K562 (cell line): ENCODE data around the gene PSMD11.

Experiments
- CBX5 ChIP-seq: IDR thresholded peaks from 2 replicates; pipeline ENCODE4 v1.6.1; 2014; ENCODE audit warnings: low read depth, borderline replicate concordance
- CUX1 ChIP-seq: fragments of 200-800 bp; sonication (Bioruptor generic); IDR thresholded peaks from 2 replicates; pipeline ENCODE4 v1.6.1; 2016; ENCODE audit warnings: missing genetic modification characterization, missing compliant biosample characterization
- MTA3 ChIP-seq: fragments of 450-650 bp; formaldehyde crosslinking; IDR thresholded peaks from 2 replicates; pipeline ENCODE4 v1.6.1; 2017; ENCODE audit warnings: mild to moderate bottlenecking, borderline replicate concordance
- NCOA1 ChIP-seq: fragments of 450-650 bp; IDR thresholded peaks from 2 replicates; pipeline ENCODE4 v1.6.1; 2016; ENCODE audit warnings: low read depth
- PRDM10 ChIP-seq: fragments of 450-650 bp; IDR thresholded peaks from 2 replicates; pipeline ENCODE4 v1.6.1; 2018; ENCODE audit not compliant: partially characterized antibody
- RCOR1 ChIP-seq, 2 experiments: IDR thresholded peaks; 2 replicates each; pipeline ENCODE4 v1.6.1; 2012; ENCODE audit warnings: low read depth in 2 of 2, low read length in 2 of 2, borderline replicate concordance in 1 of 2, improper control_type of control experiment in 1 of 2
- SP1 ChIP-seq: sonication (generic); formaldehyde crosslinking; IDR thresholded peaks from 2 replicates; pipeline ENCODE4 v1.8.1; 2022; ENCODE audit warnings: mild to moderate bottlenecking, missing genetic modification reagents
- TF ChIP-seq, protein P1 (sequence below): IDR thresholded peaks from 2 replicates; pipeline ENCODE4 v1.6.1; 2016; ENCODE audit warnings: missing genetic modification characterization, missing compliant biosample characterization
- TF ChIP-seq, protein P2 (sequence below), 3 experiments: IDR thresholded peaks in 2 of 3; conservative IDR thresholded peaks in 1 of 3; 2 replicates each; pipeline ENCODE4 v1.5.1; 2011 to 2012; ENCODE audit warnings: low read length in 3 of 3, mild to moderate bottlenecking in 3 of 3, control low read depth in 2 of 3, improper control_type of control experiment in 1 of 3, inconsistent platforms in 1 of 3, low read depth in 1 of 3, mixed read lengths in 1 of 3, moderate library complexity in 1 of 3; ENCODE audit not compliant: insufficient read depth in 2 of 3

GRCh38 chr17:32464374-32464773, 20.1 kb downstream of the PSMD11 start:
- TF ChIP-seq, protein P1, sequence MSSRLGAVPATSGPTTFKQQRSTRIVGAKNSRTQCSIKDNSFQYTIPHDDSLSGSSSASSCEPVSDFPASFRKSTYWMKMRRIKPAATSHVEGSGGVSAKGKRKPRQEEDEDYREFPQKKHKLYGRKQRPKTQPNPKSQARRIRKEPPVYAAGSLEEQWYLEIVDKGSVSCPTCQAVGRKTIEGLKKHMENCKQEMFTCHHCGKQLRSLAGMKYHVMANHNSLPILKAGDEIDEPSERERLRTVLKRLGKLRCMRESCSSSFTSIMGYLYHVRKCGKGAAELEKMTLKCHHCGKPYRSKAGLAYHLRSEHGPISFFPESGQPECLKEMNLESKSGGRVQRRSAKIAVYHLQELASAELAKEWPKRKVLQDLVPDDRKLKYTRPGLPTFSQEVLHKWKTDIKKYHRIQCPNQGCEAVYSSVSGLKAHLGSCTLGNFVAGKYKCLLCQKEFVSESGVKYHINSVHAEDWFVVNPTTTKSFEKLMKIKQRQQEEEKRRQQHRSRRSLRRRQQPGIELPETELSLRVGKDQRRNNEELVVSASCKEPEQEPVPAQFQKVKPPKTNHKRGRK (tag) = no peak
- TF ChIP-seq CUX1 (CRISPR knock-in tag) (no peak), SP1 (CRISPR knock-in tag) (no peak), MTA3 (no peak), RCOR1 (IDR thresholded peaks at IDR 0.05; ENCODE audit: borderline replicate concordance in 1 of 2, low read depth in 2 of 2, low read length in 2 of 2) (no peak), NCOA1 (no peak), CBX5 (no peak), PRDM10 (no peak)
- TF ChIP-seq, protein P2, sequence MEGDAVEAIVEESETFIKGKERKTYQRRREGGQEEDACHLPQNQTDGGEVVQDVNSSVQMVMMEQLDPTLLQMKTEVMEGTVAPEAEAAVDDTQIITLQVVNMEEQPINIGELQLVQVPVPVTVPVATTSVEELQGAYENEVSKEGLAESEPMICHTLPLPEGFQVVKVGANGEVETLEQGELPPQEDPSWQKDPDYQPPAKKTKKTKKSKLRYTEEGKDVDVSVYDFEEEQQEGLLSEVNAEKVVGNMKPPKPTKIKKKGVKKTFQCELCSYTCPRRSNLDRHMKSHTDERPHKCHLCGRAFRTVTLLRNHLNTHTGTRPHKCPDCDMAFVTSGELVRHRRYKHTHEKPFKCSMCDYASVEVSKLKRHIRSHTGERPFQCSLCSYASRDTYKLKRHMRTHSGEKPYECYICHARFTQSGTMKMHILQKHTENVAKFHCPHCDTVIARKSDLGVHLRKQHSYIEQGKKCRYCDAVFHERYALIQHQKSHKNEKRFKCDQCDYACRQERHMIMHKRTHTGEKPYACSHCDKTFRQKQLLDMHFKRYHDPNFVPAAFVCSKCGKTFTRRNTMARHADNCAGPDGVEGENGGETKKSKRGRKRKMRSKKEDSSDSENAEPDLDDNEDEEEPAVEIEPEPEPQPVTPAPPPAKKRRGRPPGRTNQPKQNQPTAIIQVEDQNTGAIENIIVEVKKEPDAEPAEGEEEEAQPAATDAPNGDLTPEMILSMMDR (IDR thresholded peaks at IDR 0.05 in 2 of 3, conservative IDR thresholded peaks at IDR 0.05 in 1 of 3; ENCODE audit: insufficient read depth in 2 of 3, low read depth in 1 of 3, low read length in 3 of 3) = no peak
